Loucy (cell line): ENCODE data around the gene TTC7B.
"Not testable (repeated sequence)": the region's sequence is repeated elsewhere in the genome, so short reads cannot be mapped to it uniquely, and the experiment has no call there.

Source experiments
- H2AFZ ChIP-seq: fragments of 200-600 bp; sonication (generic); 2 replicates; pipeline ENCODE4 v1.6.0; 2016; ENCODE audit warnings: antibody characterized with exemption, mild to moderate bottlenecking, low read length, moderate library complexity
- H3F3A ChIP-seq: fragments of 200-600 bp; 2 replicates; pipeline ENCODE4 v1.6.0; 2016; ENCODE audit warnings: antibody characterized with exemption, low read depth, mild to moderate bottlenecking
- H3K27me3 ChIP-seq: fragments of 200-600 bp; sonication (generic); 2 replicates; pipeline ENCODE4 v1.6.1; 2014; ENCODE audit warnings: low read length, mild to moderate bottlenecking; ENCODE audit not compliant: insufficient read depth, poor library complexity, severe bottlenecking
- H3K36me3 ChIP-seq: fragments of 200-600 bp; sonication (generic); 2 replicates; pipeline ENCODE4 v1.6.1; 2016; ENCODE audit warnings: low read length; ENCODE audit not compliant: insufficient read depth
- H3K4me1 ChIP-seq: fragments of 200-600 bp; sonication (generic); 2 replicates; pipeline ENCODE4 v1.5.1; 2014; ENCODE audit warnings: low read length, mild to moderate bottlenecking; ENCODE audit not compliant: insufficient read depth, poor library complexity, severe bottlenecking
- H3K4me2 ChIP-seq: fragments of 200-600 bp; sonication (generic); 2 replicates; pipeline ENCODE4 v1.6.0; 2014; ENCODE audit warnings: antibody characterized with exemption, low read length, low read depth, mild to moderate bottlenecking; ENCODE audit not compliant: poor library complexity, severe bottlenecking
- H3K4me3 ChIP-seq: fragments of 200-600 bp; sonication (generic); 2 replicates; pipeline ENCODE4 v1.5.1; 2014; ENCODE audit warnings: low read length, mild to moderate bottlenecking, mixed read lengths; ENCODE audit not compliant: poor library complexity, severe bottlenecking
- H3K79me2 ChIP-seq: fragments of 200-600 bp; sonication (generic); 2 replicates; pipeline ENCODE4 v1.6.1; 2014; ENCODE audit warnings: low read length; ENCODE audit not compliant: insufficient read depth
- H3K9ac ChIP-seq: fragments of 200-600 bp; sonication (generic); 2 replicates; pipeline ENCODE4 v1.6.0; 2014; ENCODE audit warnings: mild to moderate bottlenecking, low read depth, low read length, moderate library complexity; ENCODE audit not compliant: poor library complexity, severe bottlenecking
- H3K9me2 ChIP-seq: fragments of 200-600 bp; sonication (generic); replicated peaks from 2 replicates; pipeline ENCODE4 v1.6.1; 2016; ENCODE audit warnings: low read depth, low read length, mixed read lengths
- H3K9me3 ChIP-seq: fragments of 200-600 bp; sonication (generic); 2 replicates; pipeline ENCODE4 v1.6.1; 2014; ENCODE audit warnings: mild to moderate bottlenecking, antibody characterized with exemption, low read length, low read depth; ENCODE audit not compliant: insufficient read depth
- H4K20me1 ChIP-seq: fragments of 200-600 bp; sonication (generic); 2 replicates; pipeline ENCODE4 v1.6.0; 2014; ENCODE audit warnings: antibody characterized with exemption, low read length, mild to moderate bottlenecking; ENCODE audit not compliant: insufficient read depth, poor library complexity, severe bottlenecking
- CTCF ChIP-seq: fragments of 200-600 bp; sonication (generic); conservative IDR thresholded peaks from 2 replicates; pipeline ENCODE4 v1.5.1; 2014; ENCODE audit warnings: mild to moderate bottlenecking, antibody characterized with exemption, low read length
- EZH2phosphoT487 ChIP-seq: fragments of 200-600 bp; IDR thresholded peaks from 2 replicates; pipeline ENCODE4 v1.6.1; 2018; ENCODE audit warnings: antibody characterized with exemption, mild to moderate bottlenecking, moderate library complexity, borderline replicate concordance

TTC7B gene

GRCh38 chr14:90846511-90846910, 30.3 kb upstream of the TTC7B start:
- H3K4me3 ChIP-seq: no peak overlapping the region
- no peaks in the 10 kb centered on the region for H3K79me2 ChIP-seq
- H3K27me3 ChIP-seq: no peaks in the 10 kb centered on the region
- H4K20me1 ChIP-seq: no peaks in the 10 kb centered on the region
- H3K9me3 ChIP-seq: no peaks in the 10 kb centered on the region
- H3K4me2 ChIP-seq: no peak overlapping the region
- no peaks in the 10 kb centered on the region for H3K36me3 ChIP-seq
- H3K9ac ChIP-seq: no peak overlapping the region
- H3F3A ChIP-seq: no peaks in the 10 kb centered on the region
- TF ChIP-seq EZH2phosphoT487 (no peak), CTCF (no peak)
- no peak overlapping the region for H2AFZ ChIP-seq
- no peaks in the 10 kb centered on the region for H3K9me2 ChIP-seq
- peaks cover 7% of the 10 kb centered on the region for H3K4me1 ChIP-seq

- Histone ChIP-seq H3K9me3 (no peaks in the 10 kb centered on the region), H3K4me1 (peaks cover 7% of the 10 kb centered on the region), H3K36me3 (no peaks in the 10 kb centered on the region), H3K4me3 (no peak overlapping the region), H3K9me2 (no peaks in the 10 kb centered on the region), H4K20me1 (no peaks in the 10 kb centered on the region), H3K27me3 (no peaks in the 10 kb centered on the region), H3F3A (no peaks in the 10 kb centered on the region), H3K9ac (no peak overlapping the region), H3K4me2 (no peak overlapping the region), H2AFZ (no peak overlapping the region), H3K79me2 (no peaks in the 10 kb centered on the region)
- no peak for TF ChIP-seq CTCF
- no peak for TF ChIP-seq EZH2phosphoT487
Observed at GRCh38 chr14:90844321-90844720, 28.1 kb upstream of the TTC7B start.

GRCh38 chr14:90842726-90843125, 26.5 kb upstream of the TTC7B start:
- TF ChIP-seq CTCF (no peak), EZH2phosphoT487 (no peak)
- no peak overlapping the region for H3K9ac ChIP-seq
- no peaks in the 10 kb centered on the region for H4K20me1 ChIP-seq
- H3K27me3 ChIP-seq: no peaks in the 10 kb centered on the region
- no peak overlapping the region for H3K4me3 ChIP-seq
- H3K79me2 ChIP-seq: no peaks in the 10 kb centered on the region
- H3K4me1 ChIP-seq: peaks cover 7% of the 10 kb centered on the region
- no peaks in the 10 kb centered on the region for H3F3A ChIP-seq
- no peak overlapping the region for H3K4me2 ChIP-seq
- H3K9me2 ChIP-seq: no peaks in the 10 kb centered on the region
- H3K9me3 ChIP-seq: no peaks in the 10 kb centered on the region
- no peaks in the 10 kb centered on the region for H3K36me3 ChIP-seq
- H2AFZ ChIP-seq: no peak overlapping the region

- H2AFZ ChIP-seq, H3K9ac ChIP-seq, H3K27me3 ChIP-seq, H3K4me3 ChIP-seq, H3K36me3 ChIP-seq, H4K20me1 ChIP-seq, H3K4me2 ChIP-seq, H3K9me3 ChIP-seq, H3F3A ChIP-seq, H3K9me2 ChIP-seq, H3K79me2 ChIP-seq: not testable (repeated sequence)
- peaks cover 21% of the 10 kb centered on the region for H3K4me1 ChIP-seq
Observed at GRCh38 chr14:90840667-90841066, 24.4 kb upstream of the TTC7B start.
